HG02798 (cell line): ENCODE measurements around the gene RNF14.

ENCODE experiments used
- ATAC-seq: cut with Tn5 transposase; IDR thresholded peaks from one replicate; pipeline ENCODE4 v1.9.1; 2021; ENCODE audit warnings: mild to moderate bottlenecking; ENCODE audit not compliant: unreplicated experiment, poor library complexity

Gene RNF14

GRCh38 chr5:141969783-141970771 is 1.2 kb downstream of the RNF14 start:
- ATAC-seq: peak; percentile 61

- no peak for ATAC-seq
Measured at GRCh38 chr5:141973871-141974595, 5.1 kb downstream of the RNF14 start.

- ATAC-seq: no peak
Measured at GRCh38 chr5:141976176-141976575, 7.3 kb downstream of the RNF14 start.

DNA sequence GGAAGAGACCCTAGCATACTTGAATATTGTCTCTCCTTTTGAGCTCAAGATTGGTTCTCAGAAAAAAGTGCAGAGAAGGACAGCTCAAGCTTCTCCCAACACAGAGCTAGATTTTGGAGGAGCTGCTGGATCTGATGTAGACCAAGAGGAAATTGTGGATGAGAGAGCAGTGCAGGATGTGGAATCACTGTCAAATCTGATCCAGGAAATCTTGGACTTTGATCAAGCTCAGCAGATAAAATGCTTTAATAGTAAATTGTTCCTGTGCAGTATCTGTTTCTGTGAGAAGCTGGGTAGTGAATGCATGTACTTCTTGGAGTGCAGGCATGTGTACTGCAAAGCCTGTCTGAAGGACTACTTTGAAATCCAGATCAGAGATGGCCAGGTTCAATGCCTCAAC is 9.5 kb downstream of the RNF14 start:
- no peak for ATAC-seq

DNA sequence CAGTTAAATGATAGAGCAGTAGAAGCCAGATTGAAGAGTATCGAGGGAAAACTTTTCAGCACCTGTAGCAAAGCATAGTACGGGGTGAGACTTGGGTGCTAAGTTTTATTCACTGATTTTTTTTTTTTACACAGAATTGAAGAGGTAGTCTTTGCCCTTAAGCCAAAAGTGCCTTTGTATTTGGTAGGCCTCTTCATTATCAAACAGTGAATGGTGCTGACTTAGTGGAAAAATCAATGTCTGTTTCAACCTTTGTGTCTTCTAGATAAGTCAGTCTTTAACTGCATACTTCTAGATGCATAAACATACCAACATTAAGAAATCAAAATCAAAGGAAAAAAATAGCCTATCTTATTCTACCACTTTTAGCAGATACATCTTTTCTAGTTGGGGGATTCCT is 13.7 kb downstream of the RNF14 start:
- ATAC-seq: no peak

GRCh38 chr5:141986072-141986471 is 17.2 kb downstream of the RNF14 start:
- no peak for ATAC-seq

GRCh38 chr5:141989720-141990119 is 20.8 kb downstream of the RNF14 start:
- ATAC-seq: no peak

DNA sequence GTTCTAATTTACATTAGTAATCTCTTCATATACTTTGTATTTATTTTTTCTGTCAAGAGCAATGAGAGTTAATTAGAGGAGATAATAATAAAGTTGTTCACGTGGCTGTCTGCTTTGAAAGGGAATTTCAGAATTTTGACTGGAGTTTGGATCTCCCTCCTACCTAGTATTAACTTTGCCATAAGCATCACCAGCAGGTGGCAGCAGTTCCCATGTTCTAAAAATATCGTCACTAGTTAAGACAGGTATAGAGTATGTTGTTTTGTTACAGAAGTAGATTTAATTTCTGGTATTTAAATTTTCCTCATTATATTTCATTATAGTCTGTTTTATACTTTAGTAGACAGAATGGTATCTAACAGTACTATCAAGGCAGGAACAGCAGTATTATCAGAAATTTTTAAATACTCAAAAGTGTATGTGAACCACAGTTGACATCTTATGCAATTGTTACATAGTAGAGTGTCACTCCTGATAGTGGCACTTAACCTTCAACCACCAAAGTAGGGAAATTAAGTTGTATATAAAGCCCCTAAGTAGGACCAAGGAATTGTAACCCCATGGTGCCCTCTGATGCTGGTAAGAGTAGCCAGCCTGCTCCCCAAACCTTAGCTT is 23.6 kb downstream of the RNF14 start:
- ATAC-seq: peak; percentile 62

DNA sequence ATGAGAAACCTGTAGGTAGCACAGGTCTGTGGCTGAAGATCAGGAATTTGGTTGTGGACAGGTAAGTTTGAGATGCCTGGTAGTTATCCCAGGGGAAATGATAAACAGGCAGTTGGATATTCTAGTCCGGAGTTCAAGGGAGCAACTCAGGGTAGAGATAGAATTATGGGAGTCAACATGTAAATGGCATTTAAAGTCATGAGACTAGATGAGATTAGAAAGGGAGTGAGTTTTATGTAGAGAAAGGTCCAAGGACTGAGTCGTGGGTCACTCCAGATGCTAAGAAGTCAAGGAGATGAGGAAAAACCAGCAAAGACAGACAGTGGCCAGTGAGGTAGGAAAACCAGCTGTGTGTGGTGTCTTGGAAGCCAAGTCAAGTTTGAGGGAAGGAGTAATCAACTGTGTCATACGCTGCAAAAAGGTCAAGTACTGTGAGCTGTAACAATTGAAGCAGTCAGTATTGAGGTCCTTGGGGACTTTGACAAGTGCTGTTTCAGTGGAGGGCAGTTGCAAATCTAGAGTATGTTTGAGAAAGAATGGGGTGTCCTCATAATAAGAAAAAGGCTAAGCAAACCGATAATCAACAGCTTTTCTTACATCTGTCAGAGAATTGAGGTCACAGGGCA is 25.7 kb downstream of the RNF14 start:
- no peak for ATAC-seq

DNA sequence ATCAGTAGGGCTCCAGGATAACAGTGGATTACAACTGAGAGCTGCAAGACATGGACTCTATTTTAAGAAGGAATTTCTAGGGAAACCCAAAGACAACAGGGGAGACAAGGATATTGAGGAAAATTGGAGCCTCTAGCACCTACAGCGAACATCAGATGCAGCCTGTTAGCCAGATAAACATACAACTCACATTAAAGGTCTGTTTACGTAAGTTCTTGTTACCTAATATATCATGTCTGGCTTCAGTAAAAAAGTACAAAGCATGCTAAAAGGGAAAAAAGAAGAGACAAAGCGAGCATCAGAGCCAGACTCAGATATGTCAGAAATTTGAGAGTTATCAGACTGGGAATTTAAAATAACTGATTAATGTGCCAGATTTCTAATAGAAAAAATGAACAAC is 26.8 kb downstream of the RNF14 start:
- ATAC-seq: no peak

DNA sequence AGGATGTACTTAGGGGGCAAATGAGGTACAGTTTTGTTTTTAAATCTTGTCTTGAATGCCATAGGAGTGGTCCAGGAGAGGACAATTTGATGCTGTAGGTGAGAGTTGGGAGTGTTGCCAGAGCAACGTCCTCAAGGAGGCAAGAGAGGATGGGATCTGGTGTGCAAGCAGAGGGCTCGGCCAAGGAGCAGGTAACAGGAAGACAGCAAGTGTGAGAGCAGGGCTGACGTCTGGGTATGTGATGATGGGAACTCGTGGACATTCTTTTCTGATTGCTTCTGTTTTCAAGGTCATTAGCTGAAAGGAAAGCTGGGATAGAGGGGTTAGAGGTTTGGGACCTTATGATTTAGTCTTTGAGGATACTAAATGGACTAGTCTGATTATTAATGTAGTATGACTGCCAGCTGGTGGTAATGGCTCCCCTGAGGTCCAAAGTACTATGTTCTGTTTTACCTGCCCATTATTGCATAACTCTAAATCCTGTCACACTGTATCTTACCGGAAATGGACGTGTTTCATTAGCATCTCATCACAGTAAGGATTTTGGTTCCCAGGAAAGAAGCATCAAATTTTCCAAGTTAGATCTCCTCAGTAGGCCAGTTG is 28.6 kb downstream of the RNF14 start:
- no peak for ATAC-seq

- no peak for ATAC-seq
Measured at GRCh38 chr5:142000173-142000572, 31.3 kb downstream of the RNF14 start.

DNA sequence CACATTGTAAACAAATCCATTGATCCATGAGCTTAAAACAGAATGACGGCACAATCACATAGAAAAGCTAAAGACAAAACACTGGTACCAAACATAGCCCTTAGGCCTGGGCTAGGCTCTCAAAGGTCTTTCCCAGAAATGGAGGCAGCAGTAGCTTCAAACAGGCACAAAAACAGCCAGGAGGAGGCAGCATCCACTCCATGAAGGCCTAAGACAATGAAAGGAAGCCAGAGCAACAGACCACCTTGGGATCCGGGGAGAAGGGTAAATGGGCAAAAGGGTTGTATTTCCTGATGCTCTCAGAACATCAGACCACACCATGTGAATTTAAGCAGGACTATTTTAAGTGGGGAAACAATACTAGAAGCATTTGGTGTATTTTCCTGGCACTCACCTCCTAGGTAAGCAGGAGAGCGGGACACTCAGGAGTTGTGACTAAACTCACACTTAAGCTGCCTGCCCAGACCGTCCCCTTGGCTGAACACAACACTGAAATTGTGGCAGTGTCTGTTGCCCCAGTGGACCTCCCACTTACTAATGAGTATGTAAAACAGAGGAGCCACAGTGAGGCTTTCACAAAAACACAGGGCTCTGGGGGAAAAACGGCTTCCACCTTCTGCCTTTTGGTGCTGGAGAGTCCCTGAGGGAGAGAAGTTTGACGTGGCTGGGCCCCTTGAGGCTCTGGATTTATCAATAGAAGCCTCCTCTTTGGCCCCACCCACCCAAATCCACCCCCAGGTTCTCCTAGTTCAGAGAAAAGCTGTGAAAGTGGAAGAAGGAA is 32.0 kb downstream of the RNF14 start:
- ATAC-seq: no peak

GRCh38 chr5:142003266-142003800 is 34.4 kb downstream of the RNF14 start:
- no peak for ATAC-seq

DNA sequence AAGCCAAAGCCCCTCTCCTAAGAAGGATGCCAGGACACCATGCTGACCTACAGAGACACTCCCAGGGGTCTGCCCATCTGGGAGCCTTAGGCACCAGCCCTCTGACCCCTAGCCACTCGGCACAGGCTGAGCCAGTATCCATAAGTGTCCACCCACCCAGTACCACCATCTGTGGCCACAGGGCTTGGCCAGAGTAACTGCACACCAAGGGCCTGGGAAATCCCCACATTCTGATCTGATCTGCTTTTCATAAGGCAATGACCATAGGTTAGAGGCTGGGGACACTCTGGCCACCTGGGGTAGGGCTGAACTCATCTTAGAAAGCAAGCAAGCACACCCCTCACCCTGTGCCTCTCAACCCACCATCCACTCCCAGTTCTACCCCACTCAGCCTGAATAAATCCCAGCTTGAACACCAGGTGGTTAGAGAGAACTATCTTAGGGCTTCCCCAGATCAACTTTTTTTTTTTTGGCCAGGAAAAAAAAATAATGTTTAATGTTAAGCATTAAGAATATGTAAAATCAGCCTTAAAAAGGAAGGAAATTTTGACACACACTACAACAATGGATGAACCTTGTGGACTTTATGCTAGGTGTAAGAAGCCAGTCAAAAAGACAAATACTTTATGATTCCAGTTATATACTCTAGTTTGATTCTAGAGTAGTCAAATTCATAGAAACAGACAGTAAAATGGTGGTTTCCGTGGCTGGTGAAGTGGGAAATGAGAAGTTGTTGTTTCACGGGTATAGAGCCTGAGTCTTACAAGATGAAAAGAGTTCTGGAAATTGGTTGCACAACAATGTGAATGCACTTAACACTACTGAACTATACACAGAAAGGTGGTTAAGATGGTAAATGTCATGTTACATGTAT is 37.7 kb downstream of the RNF14 start:
- peak; percentile 48 for ATAC-seq

DNA sequence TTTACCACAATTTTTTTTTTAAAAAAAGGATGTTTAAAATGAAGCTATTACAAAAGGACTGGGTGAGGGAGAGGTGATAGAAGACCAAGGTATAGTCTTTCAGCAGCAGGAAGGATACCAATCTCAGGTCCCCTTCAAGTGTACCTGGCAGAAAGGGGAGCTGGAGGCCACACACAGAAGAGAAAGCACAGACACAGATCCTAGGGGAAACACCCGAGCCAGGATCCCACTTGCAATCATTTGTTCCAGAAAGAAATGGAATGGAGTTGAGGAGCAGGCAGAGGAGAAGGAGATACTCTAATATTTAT is 38.3 kb downstream of the RNF14 start:
- ATAC-seq: no peak

GRCh38 chr5:142008813-142009212 is 39.9 kb downstream of the RNF14 start:
- no peak for ATAC-seq

DNA sequence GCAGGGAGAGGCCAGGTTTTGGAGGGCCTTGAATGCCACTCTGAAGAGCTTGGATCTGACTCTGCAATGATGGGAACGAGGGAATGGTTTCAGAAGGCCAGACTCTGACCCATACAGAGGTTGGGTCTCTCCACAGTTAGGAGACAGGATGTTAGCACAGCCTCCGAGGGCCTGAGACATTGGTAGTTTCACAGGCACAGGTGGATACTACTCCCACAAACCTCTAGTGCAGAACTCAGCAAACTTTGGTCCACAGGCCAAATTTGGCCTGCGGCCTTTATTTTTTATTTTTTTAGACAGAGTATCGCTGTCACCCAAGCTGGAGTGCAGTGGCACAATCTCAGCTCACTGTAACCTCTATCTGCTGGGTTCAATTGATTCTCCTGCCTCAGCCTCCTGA is 41.0 kb downstream of the RNF14 start:
- ATAC-seq: no peak
